Brain microvascular endothelial cell (primary cell): ENCODE data around the gene GRIN2D.

Experiments used
- DNase-seq: peaks from one replicate; pipeline ENCODE4 v3.0.0-alpha.2; 2020
- H3K27ac ChIP-seq: fragments of 250-450 bp; sonication (Bioruptor Pico); 2 replicates; pipeline ENCODE4 v1.5.1; 2020; ENCODE audit warnings: mild to moderate bottlenecking, moderate library complexity
- H3K27me3 ChIP-seq: fragments of 250-450 bp; sonication (Bioruptor Pico); replicated peaks from 2 replicates; pipeline ENCODE4 v1.5.1; 2020; ENCODE audit warnings: mild to moderate bottlenecking
- H3K36me3 ChIP-seq: fragments of 250-450 bp; sonication (Bioruptor Pico); replicated peaks from 2 replicates; pipeline ENCODE4 v1.5.1; 2020; ENCODE audit warnings: mild to moderate bottlenecking
- H3K4me3 ChIP-seq: 2 replicates; pipeline ENCODE4 v1.5.1; 2011; ENCODE audit warnings: low read depth, mild to moderate bottlenecking, control low read depth, low read length, moderate library complexity
- in situ Hi-C: cut with HindIII; loops from 2 replicates; pipeline ENCODE4 v1.10.0; 2017; ENCODE audit warnings: low sequenced_read_pairs, low pct_ligation_motif_present
- TF ChIP-seq, protein P1 (sequence below): IDR thresholded peaks from 2 replicates; pipeline ENCODE4 v1.5.1; 2011; ENCODE audit warnings: low read depth, mild to moderate bottlenecking, moderate library complexity, low read length, control low read depth, inconsistent platforms; ENCODE audit errors: missing control alignments

Gene GRIN2D

DNA sequence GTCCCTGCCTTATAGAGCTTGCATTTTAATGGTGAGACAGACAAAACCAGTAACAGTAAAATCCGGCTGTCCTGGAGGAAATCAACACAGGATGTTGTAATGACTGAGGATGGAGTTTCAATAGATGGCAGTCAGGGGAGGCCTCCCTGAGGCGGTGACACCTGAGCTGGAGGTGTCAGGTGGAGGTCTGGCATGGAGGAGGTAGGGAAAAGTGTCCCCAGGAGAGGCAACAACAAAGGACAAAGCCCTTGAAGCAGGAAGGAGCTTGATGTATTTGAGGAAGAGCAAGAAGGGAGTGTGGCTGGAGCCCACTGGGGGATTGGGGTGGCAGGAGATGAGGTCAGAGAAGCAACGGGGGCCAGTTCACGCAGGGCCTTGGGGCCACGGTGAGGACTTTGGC lies 7.8 kb downstream of the GRIN2D start:
- no peak overlapping the region for H3K4me3 ChIP-seq
- in situ Hi-C loops = no loop called here
- no peak overlapping the region for H3K27ac ChIP-seq
- H3K36me3 ChIP-seq = no peaks in the 10 kb centered on the region
- TF ChIP-seq, protein P1, sequence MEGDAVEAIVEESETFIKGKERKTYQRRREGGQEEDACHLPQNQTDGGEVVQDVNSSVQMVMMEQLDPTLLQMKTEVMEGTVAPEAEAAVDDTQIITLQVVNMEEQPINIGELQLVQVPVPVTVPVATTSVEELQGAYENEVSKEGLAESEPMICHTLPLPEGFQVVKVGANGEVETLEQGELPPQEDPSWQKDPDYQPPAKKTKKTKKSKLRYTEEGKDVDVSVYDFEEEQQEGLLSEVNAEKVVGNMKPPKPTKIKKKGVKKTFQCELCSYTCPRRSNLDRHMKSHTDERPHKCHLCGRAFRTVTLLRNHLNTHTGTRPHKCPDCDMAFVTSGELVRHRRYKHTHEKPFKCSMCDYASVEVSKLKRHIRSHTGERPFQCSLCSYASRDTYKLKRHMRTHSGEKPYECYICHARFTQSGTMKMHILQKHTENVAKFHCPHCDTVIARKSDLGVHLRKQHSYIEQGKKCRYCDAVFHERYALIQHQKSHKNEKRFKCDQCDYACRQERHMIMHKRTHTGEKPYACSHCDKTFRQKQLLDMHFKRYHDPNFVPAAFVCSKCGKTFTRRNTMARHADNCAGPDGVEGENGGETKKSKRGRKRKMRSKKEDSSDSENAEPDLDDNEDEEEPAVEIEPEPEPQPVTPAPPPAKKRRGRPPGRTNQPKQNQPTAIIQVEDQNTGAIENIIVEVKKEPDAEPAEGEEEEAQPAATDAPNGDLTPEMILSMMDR = no peak
- DNase-seq = no peak
- H3K27me3 ChIP-seq = no peaks in the 10 kb centered on the region

DNA sequence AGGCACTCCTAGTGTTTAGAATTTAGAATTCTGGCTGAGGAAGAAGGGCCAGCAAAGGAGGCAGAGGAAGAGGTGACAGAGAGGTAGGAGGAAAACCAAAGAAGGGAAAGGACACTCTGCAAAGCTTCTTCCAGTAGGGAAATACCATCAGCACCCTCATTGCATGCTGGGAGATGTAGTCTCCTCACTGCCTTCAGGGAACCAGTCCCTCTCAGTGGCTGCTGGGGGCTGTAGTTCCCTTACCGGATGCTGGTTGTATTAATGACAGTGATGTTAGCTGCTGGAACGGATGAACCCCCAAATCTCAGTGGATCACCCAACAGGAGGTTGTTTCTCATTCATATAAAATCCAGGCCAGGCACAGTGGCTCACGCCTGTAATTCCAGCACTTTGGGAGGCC lies 10.1 kb downstream of the GRIN2D start:
- in situ Hi-C loops = no loop called here
- no peak overlapping the region for H3K27ac ChIP-seq
- no peaks in the 10 kb centered on the region for H3K27me3 ChIP-seq
- TF ChIP-seq, protein P1 = no peak
- peak; percentile 75 for DNase-seq
- H3K36me3 ChIP-seq = no peaks in the 10 kb centered on the region
- H3K4me3 ChIP-seq = no peak overlapping the region

DNA sequence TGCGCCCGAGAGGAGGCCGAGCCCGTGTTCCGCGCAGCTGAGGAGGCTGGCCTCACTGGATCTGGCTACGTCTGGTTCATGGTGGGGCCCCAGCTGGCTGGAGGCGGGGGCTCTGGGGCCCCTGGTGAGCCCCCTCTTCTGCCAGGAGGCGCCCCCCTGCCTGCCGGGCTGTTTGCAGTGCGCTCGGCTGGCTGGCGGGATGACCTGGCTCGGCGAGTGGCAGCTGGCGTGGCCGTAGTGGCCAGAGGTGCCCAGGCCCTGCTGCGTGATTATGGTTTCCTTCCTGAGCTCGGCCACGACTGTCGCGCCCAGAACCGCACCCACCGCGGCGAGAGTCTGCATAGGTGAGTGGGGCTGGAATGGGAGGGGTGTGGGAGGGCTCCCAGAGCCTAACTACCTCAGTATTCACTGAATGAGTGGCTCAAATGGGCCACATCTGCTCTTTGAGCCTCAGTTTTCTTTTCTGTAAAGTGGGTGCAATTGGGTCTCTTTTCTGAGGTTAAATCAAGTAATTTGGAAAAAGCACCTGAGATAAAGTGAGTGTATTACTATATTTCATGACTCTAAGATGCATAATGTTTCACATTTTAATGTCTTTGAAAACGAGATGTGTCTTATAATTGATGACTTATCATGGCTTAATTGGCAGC lies 11.7 kb downstream of the GRIN2D start:
- Histone ChIP-seq H3K36me3 (no peaks in the 10 kb centered on the region), H3K27ac (no peak overlapping the region), H3K4me3 (no peak overlapping the region), H3K27me3 (no peaks in the 10 kb centered on the region)
- TF ChIP-seq, protein P1 = no peak
- no peak for DNase-seq
- in situ Hi-C loops = no loop called here

DNA sequence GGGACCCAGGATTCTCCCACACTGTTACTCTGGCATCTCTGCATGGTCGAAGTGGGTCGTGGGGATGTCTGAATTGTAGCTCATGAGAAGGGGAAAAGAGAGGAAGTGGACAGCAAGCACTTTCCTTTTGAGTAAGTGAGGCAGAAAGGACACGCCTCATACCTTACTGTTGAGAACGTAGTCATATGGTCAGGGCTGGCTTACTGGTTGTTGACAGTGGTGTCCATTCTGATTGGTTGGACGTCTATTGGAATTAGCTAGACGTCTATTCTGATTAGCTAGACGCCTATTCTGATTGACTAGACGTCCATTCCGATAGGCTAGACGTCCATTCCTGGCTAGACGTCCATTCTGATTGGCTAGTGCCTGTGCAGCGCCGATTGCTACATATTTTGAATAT lies 12.4 kb downstream of the GRIN2D start:
- Histone ChIP-seq H3K27me3 (no peaks in the 10 kb centered on the region), H3K36me3 (no peaks in the 10 kb centered on the region), H3K4me3 (no peak overlapping the region), H3K27ac (no peak overlapping the region)
- in situ Hi-C loops = no loop called here
- TF ChIP-seq, protein P1 = no peak
- no peak for DNase-seq

DNA sequence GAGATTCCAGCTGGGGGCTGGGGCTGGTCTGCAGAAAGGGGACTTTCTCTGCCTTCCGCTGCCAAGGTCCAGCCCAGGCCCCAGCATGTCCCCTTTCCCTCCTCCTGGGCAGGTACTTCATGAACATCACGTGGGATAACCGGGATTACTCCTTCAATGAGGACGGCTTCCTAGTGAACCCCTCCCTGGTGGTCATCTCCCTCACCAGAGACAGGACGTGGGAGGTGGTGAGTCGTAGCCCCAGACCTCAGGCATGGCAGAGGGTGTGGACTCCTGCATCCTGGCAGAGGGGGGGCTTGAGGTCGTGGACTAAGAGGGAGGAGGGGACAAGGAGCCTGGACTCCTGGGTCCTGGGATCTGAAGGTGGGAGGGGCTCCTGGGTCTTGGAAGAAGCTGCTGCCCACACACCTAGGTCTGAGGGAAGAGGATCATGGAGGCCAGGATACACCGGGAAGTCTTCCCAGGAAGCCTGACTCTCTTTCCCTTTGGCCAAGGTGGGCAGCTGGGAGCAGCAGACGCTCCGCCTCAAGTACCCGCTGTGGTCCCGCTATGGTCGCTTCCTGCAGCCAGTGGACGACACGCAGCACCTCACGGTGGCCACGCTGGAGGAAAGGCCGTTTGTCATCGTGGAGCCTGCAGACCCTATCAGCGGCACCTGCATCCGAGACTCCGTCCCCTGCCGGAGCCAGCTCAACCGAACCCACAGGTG lies 20.6 kb downstream of the GRIN2D start:
- H3K36me3 ChIP-seq = no peaks in the 10 kb centered on the region
- no peaks in the 10 kb centered on the region for H3K27me3 ChIP-seq
- in situ Hi-C loops = no loop called here
- no peak for DNase-seq
- no peak overlapping the region for H3K27ac ChIP-seq
- TF ChIP-seq, protein P1 = no peak
- peak overlapping the region; percentile 34 for H3K4me3 ChIP-seq
